ENCODE results near the gene ATP1A4.

The ATP1A4 gene

DNA sequence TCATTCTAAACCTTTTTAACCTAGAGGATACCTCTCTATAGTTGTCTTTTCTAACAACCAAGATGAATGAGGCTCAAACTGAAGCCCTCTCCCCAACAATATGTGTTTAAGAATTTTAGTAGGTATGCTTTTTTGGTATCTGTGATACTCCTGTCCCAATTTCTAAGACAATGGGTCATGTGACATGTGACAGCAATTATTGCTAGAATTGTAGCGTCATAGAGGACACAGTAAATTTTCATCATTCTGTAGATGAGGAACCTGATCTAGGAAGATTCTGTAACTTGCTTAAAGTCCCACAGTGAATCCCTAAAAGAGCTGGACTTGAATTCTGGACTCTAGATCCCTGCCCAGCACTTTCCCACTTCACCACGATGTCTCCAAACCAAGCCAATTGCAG is 27.3 kb downstream of the ATP1A4 start:
- DNase-seq, result no peak

GRCh38 chr1:160179336-160179735 is 27.9 kb downstream of the ATP1A4 start:
- no peak for DNase-seq

DNA sequence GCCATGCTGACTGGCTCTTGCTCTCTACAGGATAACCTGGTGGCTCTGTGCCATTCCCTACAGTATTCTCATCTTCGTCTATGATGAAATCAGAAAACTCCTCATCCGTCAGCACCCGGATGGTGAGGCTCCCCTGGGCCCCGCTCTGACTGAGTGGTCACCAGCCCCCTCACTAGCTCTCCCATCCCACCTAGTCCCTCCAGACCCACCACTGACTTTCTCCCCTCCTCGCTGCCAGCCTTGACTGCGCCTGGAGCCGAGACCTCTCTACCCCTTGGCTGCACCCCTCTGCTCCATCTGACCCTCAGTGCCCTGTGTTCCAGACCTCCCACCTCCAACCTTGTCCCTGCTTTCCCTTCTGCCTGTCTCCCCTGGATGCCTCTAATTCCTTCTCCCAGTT is 34.8 kb downstream of the ATP1A4 start:
- no peak for DNase-seq

DNA sequence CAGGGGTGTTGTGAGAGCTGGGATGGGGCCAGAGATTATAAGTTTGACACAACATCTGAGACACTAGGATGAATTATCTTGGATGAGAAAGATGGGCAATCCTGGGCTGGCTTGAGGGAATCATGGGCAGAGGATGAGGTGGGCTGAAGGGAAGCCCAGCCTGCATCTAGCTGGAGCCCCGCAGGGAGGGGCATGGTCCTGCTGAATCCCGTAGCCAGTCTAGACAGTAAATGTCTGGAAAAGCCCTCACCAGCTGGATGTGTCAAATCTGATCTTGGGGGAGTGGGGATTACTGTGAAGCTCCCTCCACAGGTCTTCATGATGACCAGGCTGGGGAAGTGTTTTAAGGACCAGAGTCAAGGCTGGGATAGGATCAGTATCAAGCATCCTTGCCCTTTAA is 35.3 kb downstream of the ATP1A4 start:
- no peak for DNase-seq

GRCh38 chr1:160187407-160187806 is 36.0 kb downstream of the ATP1A4 start:
- no peak for DNase-seq

GRCh38 chr1:160188341-160188740 is 36.9 kb downstream of the ATP1A4 start:
- DNase-seq, result no peak

- peak; percentile 55 for DNase-seq
Observed at GRCh38 chr1:160189649-160190625, 38.5 kb downstream of the ATP1A4 start, which contains the start of gene CASQ1. Gene CASQ1, plus strand, starts transcription at chr1:160190575. Its CDS starts 177 bp downstream, at chr1:160190752.

GRCh38 chr1:160191756-160192155 is 40.4 kb downstream of the ATP1A4 start:
- no peak for DNase-seq

DNA sequence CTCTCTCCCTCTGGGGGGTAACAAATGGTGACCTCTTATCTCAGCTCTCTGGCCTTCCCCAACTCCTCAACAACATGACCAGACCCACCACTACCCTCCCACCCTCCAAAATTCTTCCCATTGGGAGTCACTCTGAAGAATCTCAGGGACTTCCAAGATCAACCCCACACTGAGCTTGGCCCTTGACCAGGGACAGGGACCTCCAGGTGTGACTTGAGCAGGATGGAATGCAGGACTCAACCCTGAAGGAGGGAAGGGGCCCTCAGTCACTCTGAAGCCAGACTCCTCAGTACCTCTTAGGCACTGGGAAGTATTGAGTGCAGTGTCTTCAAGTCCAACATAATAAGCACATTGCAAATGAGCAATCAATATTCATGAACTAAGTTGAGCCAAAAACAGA is 40.8 kb downstream of the ATP1A4 start:
- DNase-seq, result peak; percentile 44

DNA sequence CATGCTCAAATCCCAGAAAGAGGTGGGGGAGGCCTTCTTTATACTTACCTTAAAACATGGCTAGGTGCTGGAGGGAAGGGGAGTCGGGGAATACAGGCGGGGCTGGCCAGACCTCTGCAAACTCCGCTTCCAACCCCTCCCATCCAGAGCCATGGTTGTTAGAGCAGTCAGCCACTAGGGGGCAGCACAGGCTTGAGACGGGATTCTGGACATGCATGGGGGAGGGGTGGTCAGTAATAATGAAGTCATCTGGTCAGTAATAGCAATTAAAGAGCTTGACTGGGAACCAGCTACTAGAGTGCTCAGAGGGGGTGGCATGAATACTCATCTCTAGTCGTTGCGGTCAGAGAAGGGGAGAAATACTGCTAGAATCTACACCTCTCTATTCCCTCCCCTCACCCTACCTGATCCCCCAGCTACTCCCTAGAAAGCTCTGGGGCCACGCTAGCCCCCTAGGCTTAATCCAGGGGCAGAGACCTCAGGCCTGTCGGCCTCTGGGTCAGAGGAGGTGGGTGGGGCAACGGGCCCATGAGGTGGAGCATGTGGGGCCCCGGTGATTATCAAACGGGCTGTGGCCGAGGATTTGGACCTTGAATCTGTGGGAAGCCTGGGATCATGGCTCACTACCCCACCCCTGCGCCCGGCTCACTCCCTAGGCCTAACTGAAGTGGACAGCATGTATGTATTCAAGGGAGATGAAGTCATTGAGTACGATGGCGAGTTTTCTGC is 41.9 kb downstream of the ATP1A4 start:
- DNase-seq, result peak; percentile 86

- DNase-seq, result no peak
Observed at GRCh38 chr1:160193832-160194736, 42.7 kb downstream of the ATP1A4 start.

- no peak for DNase-seq
Observed at GRCh38 chr1:160194737-160195059, 43.3 kb downstream of the ATP1A4 start.

GRCh38 chr1:160196143-160196542 is 44.7 kb downstream of the ATP1A4 start:
- DNase-seq, result no peak

GRCh38 chr1:160197231-160197630 is 45.8 kb downstream of the ATP1A4 start:
- no peak for DNase-seq

DNA sequence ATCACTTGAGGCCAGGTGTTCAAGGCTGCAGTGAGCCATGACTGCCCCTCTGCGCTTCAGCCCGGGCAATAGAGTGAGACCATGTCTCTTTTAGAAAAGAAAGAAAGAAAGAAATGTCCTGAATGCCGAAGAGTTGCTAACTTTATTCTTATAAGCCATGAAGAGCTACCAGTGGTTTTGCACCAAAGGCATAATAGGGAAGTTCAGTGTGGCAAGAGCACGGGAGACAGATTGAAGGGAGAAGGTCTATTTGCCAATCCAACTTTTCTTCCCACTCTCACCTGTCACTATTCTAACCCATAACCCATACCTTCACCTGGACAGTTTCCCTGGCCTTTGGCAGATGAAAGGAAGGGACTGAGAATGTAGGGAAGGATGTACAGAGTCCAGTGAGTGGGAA is 49.4 kb downstream of the ATP1A4 start:
- no peak for DNase-seq

DNA sequence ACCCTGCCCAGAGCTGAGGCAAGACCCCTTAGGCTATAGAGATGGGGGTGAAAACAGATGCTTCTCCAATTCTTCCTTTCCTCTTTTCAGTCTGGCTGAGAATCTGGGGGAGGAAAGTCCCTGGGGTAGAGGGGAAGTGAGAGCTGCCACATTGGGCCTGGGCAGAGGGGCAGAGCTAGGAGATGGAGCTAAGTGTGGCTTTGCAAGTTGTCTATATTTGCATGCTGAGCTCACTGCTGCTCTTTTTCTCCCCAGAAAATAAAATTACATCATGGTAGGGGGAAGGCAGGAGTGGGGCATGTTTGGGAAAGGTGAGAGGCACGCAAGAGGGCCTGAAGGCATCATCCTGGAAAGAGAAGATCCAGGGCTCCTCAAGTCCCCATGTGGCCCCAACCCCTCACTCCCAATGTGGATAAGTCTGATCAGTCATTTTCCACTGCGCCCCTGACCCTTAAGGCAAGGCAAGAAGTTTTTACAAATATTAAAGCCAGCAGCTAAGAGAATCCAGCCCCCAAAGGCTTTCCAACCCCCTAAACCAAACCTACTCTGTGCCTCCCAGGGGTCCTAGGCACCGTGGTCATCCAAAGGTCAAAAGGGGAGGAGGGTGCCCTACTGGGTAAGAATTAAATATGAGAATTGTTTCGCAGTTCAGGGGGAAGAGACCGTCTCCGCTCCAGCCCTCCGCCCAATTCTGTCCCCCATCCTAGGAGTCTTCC is 53.3 kb downstream of the ATP1A4 start:
- no peak for DNase-seq

- peak; percentile 70 for DNase-seq
Observed at GRCh38 chr1:160205242-160206035, 54.0 kb downstream of the ATP1A4 start, which contains the start of gene PEA15. Gene PEA15, plus strand, starts transcription at chr1:160205384. Its CDS starts 6,161 bp downstream, at chr1:160211545.

DNA sequence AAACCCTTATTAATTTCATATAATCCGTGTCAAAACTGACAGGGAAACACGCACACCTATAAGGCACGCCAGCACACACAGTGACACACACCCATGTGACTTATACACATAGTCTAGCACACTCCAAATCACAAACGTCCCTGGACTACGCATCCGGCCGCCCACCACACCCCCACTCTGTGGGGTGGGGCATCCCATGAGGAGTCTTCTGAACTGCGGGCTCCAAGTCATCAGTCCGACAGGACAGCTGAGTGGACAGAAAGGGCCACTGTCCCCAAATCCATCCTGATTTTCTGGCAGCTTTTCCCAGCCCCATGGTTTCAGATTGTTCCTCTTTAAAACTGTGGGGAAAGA is 54.6 kb downstream of the ATP1A4 start:
- DNase-seq, result peak; percentile 80

DNA sequence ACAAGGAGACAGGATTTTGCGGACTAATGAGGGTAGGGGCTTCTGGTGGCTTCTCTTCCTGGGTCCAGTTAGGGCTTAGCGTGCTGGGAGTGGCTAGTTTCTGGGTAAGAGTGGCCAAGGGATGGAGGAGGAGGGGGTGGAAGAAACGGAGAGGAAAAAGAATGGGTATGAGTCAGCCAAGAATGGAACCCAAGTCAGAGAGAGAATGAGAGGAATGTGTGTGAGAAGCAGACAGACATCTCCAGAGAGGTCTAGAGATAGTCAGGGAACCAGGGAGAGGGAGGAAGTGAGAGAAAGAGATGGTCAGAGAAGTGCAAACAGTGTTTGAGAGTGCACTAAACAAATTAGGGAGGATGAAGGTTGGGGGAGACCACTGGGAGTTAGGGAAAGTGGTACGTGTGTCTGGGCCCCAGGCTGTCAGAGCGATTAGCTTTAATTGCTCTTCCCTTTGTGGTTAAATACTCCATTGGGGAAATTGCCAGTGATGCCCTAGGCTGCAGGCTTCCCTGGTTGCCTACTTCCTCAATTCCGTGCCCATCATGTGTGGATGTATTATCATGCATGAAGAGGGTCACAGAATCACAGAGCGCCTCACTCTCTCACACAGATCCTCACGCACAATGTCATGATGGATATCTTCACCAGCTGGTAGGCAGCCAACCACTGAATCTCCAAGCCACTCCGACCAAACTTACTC is 55.2 kb downstream of the ATP1A4 start:
- DNase-seq, result peak; percentile 96

GRCh38 chr1:160207118-160207650 is 55.8 kb downstream of the ATP1A4 start:
- no peak for DNase-seq
